Thyroid gland (tissue), 4 donors: ENCODE results near the gene TDRD5.

Experiments used
- CTCF ChIP-seq, 6 experiments: fragments of 200-600 bp in 3 of 6; fragments of 450-650 bp in 3 of 6; sonication (generic) in 3 of 6; IDR thresholded peaks; one replicate each; pipeline ENCODE4 v1.5.1; 2016 to 2019; ENCODE audit warnings: antibody characterized with exemption in 6 of 6, mild to moderate bottlenecking in 2 of 6, inconsistent platforms in 1 of 6, moderate library complexity in 1 of 6
- POLR2A ChIP-seq, 2 donors: fragments of 450-650 bp; IDR thresholded peaks; one replicate each; pipeline ENCODE4 v1.6.1; 2017; ENCODE audit warnings: antibody characterized with exemption in 2 of 2, mild to moderate bottlenecking in 2 of 2, moderate library complexity in 1 of 2

DNA sequence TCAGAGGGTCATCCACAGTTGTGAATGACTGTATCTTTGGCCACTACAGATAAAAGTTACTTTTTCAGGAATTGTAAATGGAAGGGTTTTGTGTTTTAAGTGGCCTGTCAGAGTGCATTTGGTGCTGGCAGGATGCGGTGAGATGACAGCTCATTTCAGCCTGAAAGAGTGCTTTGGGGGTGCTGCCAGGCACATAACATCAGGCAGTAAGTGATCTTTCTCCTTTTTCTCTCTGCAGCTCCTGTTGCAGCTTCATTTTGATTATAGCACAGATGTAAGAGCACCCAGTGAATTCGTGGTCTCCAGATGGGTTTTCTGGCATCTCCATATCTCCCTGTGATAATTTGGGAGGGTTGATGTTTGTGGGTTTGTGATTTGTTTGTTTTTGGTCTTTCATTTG lies 136.6 kb downstream of the TDRD5 start:
- TF ChIP-seq CTCF (IDR thresholded peaks at IDR 0.05) (no peak), POLR2A (IDR thresholded peaks at IDR 0.05) (no peak)
